ENCODE results near the gene PHF21A. TPM values are rescaled to one million over a fixed set of nuclear protein-coding genes. Genes with fewer than 3 reads are reported as not detected.

Gene PHF21A
- total RNA-seq, 4 donors from 2014 or later, result 30.4 to 58.5 (median 49.4) TPM

DNA sequence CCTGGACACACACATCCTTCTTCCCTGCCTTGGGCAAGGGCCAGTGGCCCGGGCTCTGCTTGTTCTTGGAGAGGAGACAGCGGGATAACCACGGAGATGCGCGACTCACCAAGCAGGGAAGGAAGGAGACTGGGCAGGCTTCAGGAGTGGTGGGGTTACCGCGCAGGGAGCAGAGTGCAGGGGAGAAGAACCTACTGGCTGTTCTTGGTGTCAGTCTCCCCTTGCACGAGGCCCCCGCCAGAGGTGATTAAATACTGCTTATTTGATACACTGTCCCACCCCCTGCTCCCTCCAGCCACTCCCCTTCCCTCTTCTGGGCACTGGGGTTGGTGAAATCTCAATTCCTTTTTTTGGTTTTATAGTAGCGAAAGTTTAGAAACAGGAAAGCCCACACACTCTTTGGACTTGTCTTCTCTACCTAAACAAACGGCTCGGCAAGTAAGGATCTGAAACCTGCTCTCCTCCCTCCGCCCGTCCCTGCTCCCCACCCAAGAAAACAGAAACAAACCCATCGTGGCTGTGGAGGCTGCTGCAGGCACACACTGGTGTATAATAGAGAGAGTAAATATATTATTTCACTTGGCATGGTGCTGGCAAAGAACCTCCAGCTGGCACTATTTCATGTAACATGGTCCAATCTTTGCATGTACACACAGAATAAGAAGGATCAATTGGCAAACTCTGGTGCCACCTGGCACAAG is 188.0 kb downstream of the PHF21A start:
- H3K36me3 ChIP-seq, result peaks cover 2 to 84% (median 11%) of the 10 kb centered on the region in 3 donors

DNA sequence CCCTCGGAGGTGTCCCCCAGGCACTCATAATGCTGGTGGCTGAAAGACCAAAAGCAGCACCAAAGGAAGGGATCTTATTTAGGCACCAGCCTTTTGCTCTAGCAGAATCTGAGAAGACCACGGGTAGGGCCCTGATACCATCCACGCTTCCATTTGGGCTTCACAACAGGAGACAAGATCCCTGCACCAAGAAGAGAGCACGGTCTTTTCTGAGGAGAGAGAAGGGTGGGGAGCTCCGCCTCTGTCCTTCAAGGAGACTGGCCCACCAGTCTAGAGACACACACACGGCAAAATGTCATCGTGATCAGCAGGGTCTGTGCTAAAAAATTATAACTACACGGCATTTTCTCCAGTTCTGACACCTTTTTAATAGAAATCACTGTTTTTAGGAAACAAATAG is 189.0 kb downstream of the PHF21A start:
- H3K27ac ChIP-seq, result no peak overlapping the region

More for the DNA sequence above, 188.0 kb downstream of the PHF21A start:
- DNase-seq (ENCODE audit: low spot score in 2 of 2), result no peak
- Histone ChIP-seq H3K4me3 (no peak overlapping the region), H3K9me3 (no peaks in the 10 kb centered on the region), H3K27ac (no peak overlapping the region), H3K4me1 (peaks cover 0 to 23% (median 3%) of the 10 kb centered on the region in 4 donors), H3K27me3 (no peaks in the 10 kb centered on the region)
- TF ChIP-seq, protein P1, sequence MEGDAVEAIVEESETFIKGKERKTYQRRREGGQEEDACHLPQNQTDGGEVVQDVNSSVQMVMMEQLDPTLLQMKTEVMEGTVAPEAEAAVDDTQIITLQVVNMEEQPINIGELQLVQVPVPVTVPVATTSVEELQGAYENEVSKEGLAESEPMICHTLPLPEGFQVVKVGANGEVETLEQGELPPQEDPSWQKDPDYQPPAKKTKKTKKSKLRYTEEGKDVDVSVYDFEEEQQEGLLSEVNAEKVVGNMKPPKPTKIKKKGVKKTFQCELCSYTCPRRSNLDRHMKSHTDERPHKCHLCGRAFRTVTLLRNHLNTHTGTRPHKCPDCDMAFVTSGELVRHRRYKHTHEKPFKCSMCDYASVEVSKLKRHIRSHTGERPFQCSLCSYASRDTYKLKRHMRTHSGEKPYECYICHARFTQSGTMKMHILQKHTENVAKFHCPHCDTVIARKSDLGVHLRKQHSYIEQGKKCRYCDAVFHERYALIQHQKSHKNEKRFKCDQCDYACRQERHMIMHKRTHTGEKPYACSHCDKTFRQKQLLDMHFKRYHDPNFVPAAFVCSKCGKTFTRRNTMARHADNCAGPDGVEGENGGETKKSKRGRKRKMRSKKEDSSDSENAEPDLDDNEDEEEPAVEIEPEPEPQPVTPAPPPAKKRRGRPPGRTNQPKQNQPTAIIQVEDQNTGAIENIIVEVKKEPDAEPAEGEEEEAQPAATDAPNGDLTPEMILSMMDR (IDR thresholded peaks at IDR 0.05), result no peak
- TF ChIP-seq POLR2A (IDR thresholded peaks at IDR 0.05) (no peak), EP300 (IDR thresholded peaks at IDR 0.05) (no peak)
- 72 to 80% methylated on average over 15 of the region's 15 CpGs for WGBS, 2 donors

DNA sequence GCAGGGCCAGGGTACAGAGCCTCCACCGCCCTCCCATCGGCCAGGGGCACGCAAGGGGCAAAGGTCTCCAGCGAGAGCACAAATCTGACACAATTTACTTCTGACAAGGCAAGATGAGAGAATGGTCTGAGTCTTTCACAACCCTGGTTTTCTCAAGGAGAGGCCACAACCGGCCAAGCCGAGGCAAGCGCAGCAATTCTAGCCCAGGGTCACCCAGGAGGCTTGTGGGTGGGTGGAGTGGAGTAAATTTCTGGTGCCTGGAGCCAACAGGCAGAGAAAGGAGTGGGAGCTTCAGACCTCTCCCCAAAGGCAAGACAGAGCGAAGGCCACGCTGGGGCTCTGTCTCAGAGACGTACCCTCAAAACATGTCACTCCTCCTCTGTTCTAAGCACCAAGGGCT is 189.5 kb downstream of the PHF21A start:
- Histone ChIP-seq H3K27me3 (no peaks in the 10 kb centered on the region), H3K4me3 (no peak overlapping the region), H3K36me3 (peaks cover 2 to 69% (median 11%) of the 10 kb centered on the region in 3 donors), H3K27ac (no peak overlapping the region), H3K4me1 (peaks cover 0 to 23% (median 3%) of the 10 kb centered on the region in 4 donors), H3K9me3 (no peaks in the 10 kb centered on the region)
- 65 to 67% methylated on average over 10 of the region's 10 CpGs for WGBS, 2 donors
- DNase-seq (ENCODE audit: low spot score in 2 of 2), result no peak
- TF ChIP-seq EP300 (IDR thresholded peaks at IDR 0.05) (no peak), POLR2A (IDR thresholded peaks at IDR 0.05) (no peak)
- TF ChIP-seq, protein P1 (IDR thresholded peaks at IDR 0.05), result no peak

More for the DNA sequence above, 189.0 kb downstream of the PHF21A start:
- H3K4me3 ChIP-seq, result no peak overlapping the region
- H3K9me3 ChIP-seq, result no peaks in the 10 kb centered on the region
- DNase-seq (ENCODE audit: low spot score in 2 of 2), result no peak
- peaks cover 2 to 74% (median 11%) of the 10 kb centered on the region in 3 donors for H3K36me3 ChIP-seq
- TF ChIP-seq, protein P1 (IDR thresholded peaks at IDR 0.05), result no peak
- no peak for TF ChIP-seq EP300 (IDR thresholded peaks at IDR 0.05)
- no peak for TF ChIP-seq POLR2A (IDR thresholded peaks at IDR 0.05)
- no peaks in the 10 kb centered on the region for H3K27me3 ChIP-seq
- peaks cover 0 to 23% (median 3%) of the 10 kb centered on the region in 4 donors for H3K4me1 ChIP-seq
- WGBS, 2 donors, result 84 to 91% methylated on average over 8 of the region's 8 CpGs

DNA sequence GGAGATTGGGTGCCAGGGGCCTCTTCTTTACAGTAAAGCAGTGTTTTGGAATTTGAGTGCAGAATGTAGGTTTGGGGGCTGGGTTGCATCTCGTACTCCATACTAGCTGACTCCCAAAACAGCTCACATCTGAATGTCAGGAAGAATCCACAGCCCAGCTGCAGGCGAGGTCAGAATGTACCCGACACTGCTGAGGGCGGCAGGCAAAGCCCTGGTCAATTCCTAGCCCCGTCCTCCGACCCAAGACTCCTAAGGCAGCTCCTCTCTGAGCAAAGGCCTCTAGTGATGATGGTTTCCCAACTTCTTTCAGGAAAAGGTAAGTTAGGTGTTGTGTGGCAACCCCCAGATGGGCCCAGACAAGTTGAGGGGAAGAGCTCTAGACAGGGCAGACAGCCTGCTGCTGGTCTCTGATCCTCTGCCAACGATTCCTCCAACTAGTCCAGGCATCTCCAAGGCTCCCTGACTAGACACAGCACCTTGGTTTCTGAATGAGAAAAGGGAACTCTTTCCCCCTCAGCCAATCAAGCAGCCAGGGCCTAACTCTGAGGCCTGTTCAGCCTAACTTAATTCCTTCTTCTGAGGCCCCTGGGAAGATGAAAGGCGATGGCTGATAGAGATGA is 190.2 kb downstream of the PHF21A start:
- 79 to 83% methylated on average over 8 of the region's 8 CpGs for WGBS, 2 donors
- H3K4me3 ChIP-seq, result no peak overlapping the region

DNA sequence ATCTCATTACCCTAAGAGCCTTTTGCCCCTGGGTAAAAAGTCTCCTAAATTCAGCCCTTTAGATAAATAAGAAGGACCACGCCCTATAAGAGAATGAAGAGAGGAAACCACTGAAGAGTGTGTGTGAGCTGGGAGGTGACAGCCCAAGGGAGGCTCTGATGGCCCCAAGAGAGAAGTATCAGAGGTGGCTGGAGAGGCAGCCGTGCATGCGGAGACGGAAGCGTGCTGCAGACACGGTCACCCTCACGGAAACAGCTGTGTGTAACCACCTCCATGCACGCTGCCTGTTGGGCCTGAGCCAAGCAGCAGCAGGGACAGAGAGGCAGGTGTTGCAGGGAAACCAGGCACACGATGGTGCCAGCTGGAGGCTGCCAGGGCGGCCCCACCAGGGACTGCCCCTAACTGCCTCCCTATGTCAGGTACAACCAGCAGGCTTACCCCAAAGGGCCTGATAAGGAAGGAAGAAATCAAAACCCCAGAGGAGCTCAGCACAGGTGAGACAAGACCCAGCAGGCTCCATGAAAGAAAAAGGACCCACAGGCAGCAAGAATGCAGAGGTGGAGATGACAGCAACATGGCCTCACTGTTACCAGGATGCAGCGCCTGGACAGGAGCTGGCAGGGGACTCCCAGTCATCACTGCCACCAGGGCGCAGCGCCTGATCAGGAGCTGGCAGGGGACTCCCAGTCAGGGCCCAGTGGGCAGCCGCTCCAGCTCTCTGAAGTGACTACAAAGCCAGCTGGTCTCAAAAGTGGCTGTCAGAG is 191.0 kb downstream of the PHF21A start:
- Histone ChIP-seq H3K36me3 (peaks cover 0 to 54% (median 6%) of the 10 kb centered on the region in 3 donors), H3K4me1 (peaks cover 0 to 23% (median 3%) of the 10 kb centered on the region in 4 donors), H3K9me3 (no peaks in the 10 kb centered on the region), H3K4me3 (no peak overlapping the region), H3K27ac (peak overlapping the region in 1 of 4 donors; percentile 28), H3K27me3 (no peaks in the 10 kb centered on the region)
- no peak for DNase-seq (ENCODE audit: low spot score in 2 of 2)
- TF ChIP-seq, protein P1 (IDR thresholded peaks at IDR 0.05), result no peak
- TF ChIP-seq EP300 (IDR thresholded peaks at IDR 0.05) (no peak), POLR2A (IDR thresholded peaks at IDR 0.05) (no peak)
- WGBS, 2 donors, result 77 to 79% methylated on average over 14 of the region's 14 CpGs

More for the DNA sequence above, 190.2 kb downstream of the PHF21A start:
- H3K36me3 ChIP-seq, result peaks cover 2 to 62% (median 7%) of the 10 kb centered on the region in 3 donors
- no peaks in the 10 kb centered on the region for H3K27me3 ChIP-seq
- DNase-seq (ENCODE audit: low spot score in 2 of 2), result no peak
- peaks cover 0 to 23% (median 3%) of the 10 kb centered on the region in 4 donors for H3K4me1 ChIP-seq
- H3K27ac ChIP-seq, result no peak overlapping the region
- no peaks in the 10 kb centered on the region for H3K9me3 ChIP-seq
- no peak for TF ChIP-seq POLR2A (IDR thresholded peaks at IDR 0.05)
- TF ChIP-seq EP300 (IDR thresholded peaks at IDR 0.05), result no peak
